SK-N-MC (cell line): Measurements from ENCODE around the gene NSMCE1.

Experiments
- DNase-seq: peaks from one replicate; pipeline ENCODE4 v3.0.0-alpha.2; 2011; ENCODE audit warnings: low read depth, low spot score
- H3K27ac ChIP-seq: fragments of 200-600 bp; sonication (generic); 2 replicates; pipeline ENCODE4 v1.5.1; 2016; ENCODE audit warnings: mixed run types
- H3K36me3 ChIP-seq: fragments of 200-600 bp; sonication (generic); 2 replicates; pipeline ENCODE4 v1.6.1; 2017; ENCODE audit warnings: antibody characterized with exemption, low read length, mixed read lengths; ENCODE audit not compliant: insufficient read depth
- H3K4me3 ChIP-seq: fragments of 200-600 bp; sonication (generic); 2 replicates; pipeline ENCODE4 v1.5.1; 2016
- H3K9ac ChIP-seq: fragments of 200-600 bp; sonication (generic); 2 replicates; pipeline ENCODE4 v1.8.0; 2017; ENCODE audit warnings: mixed run types, mixed read lengths; ENCODE audit not compliant: insufficient read length
- H3K9me3 ChIP-seq: fragments of 200-600 bp; sonication (generic); 2 replicates; pipeline ENCODE4 v1.6.1; 2017; ENCODE audit warnings: low read depth, mild to moderate bottlenecking, antibody characterized with exemption, low read length, moderate library complexity, mixed read lengths
- EZH2 ChIP-seq: fragments of 200-600 bp; sonication (generic); IDR thresholded peaks from one replicate; pipeline ENCODE4 v1.6.1; 2017; ENCODE audit warnings: antibody characterized with exemption
- FOXP2 ChIP-seq: optimal IDR thresholded peaks from 2 replicates; pipeline ENCODE3; 2011; ENCODE audit warnings: mild to moderate bottlenecking, moderate library complexity; ENCODE audit not compliant: insufficient read depth; ENCODE audit errors: extremely low read length, control extremely low read depth
- POLR2AphosphoS5 ChIP-seq: IDR thresholded peaks from 2 replicates; pipeline ENCODE4 v1.6.1; 2012; ENCODE audit warnings: mild to moderate bottlenecking, low read depth, low read length, borderline replicate concordance

Gene NSMCE1

GRCh38 chr16:27313422-27314160 is 45.0 kb upstream of the NSMCE1 start, which contains the start of gene IL4R:
Gene IL4R, plus strand, starts transcription at chr16:27313974. Its CDS starts 26,230 bp downstream, at chr16:27340204.
- no peak for DNase-seq
- Histone ChIP-seq H3K4me3 (peak within 1 kb of the TSS; percentile 71), H3K9me3 (no peaks in the 10 kb centered on the region), H3K9ac (no peak within 1 kb of the TSS), H3K27ac (no peak within 1 kb of the TSS), H3K36me3 (no peaks in the 10 kb centered on the region)
- TF ChIP-seq EZH2 (no peak), POLR2AphosphoS5 (no peak), FOXP2 (no peak)

GRCh38 chr16:27312580-27313421 is 44.2 kb upstream of the NSMCE1 start:
- H3K9me3 ChIP-seq: no peaks in the 10 kb centered on the region
- DNase-seq: no peak
- H3K9ac ChIP-seq: no peak overlapping the region
- TF ChIP-seq EZH2 (no peak), FOXP2 (no peak), POLR2AphosphoS5 (no peak)
- peak overlapping the region; percentile 71 for H3K4me3 ChIP-seq
- no peak overlapping the region for H3K27ac ChIP-seq
- H3K36me3 ChIP-seq: no peaks in the 10 kb centered on the region

- Histone ChIP-seq H3K9ac (no peak overlapping the region), H3K4me3 (no peak overlapping the region), H3K36me3 (no peaks in the 10 kb centered on the region), H3K27ac (no peak overlapping the region), H3K9me3 (no peaks in the 10 kb centered on the region)
- DNase-seq: no peak
- TF ChIP-seq EZH2: no peak
- TF ChIP-seq FOXP2: no peak
- TF ChIP-seq POLR2AphosphoS5: no peak
Observed at GRCh38 chr16:27311897-27312303, 43.3 kb upstream of the NSMCE1 start.

GRCh38 chr16:27311448-27311830 is 42.9 kb upstream of the NSMCE1 start:
- H3K9me3 ChIP-seq: no peaks in the 10 kb centered on the region
- peak; percentile 45 for TF ChIP-seq EZH2
- no peak for TF ChIP-seq FOXP2
- H3K9ac ChIP-seq: no peak overlapping the region
- no peaks in the 10 kb centered on the region for H3K36me3 ChIP-seq
- DNase-seq: no peak
- H3K4me3 ChIP-seq: no peak overlapping the region
- H3K27ac ChIP-seq: no peak overlapping the region

GRCh38 chr16:27310576-27311447 is 42.2 kb upstream of the NSMCE1 start:
- Histone ChIP-seq H3K9me3 (no peaks in the 10 kb centered on the region), H3K9ac (no peak overlapping the region), H3K27ac (no peak overlapping the region), H3K4me3 (no peak overlapping the region), H3K36me3 (no peaks in the 10 kb centered on the region)
- no peak for TF ChIP-seq POLR2AphosphoS5
- no peak for TF ChIP-seq FOXP2
- TF ChIP-seq EZH2: no peak
- DNase-seq: no peak

GRCh38 chr16:27308792-27309191 is 40.2 kb upstream of the NSMCE1 start:
- TF ChIP-seq FOXP2: no peak
- TF ChIP-seq EZH2: no peak
- TF ChIP-seq POLR2AphosphoS5: no peak
- Histone ChIP-seq H3K4me3 (no peak overlapping the region), H3K9me3 (no peaks in the 10 kb centered on the region), H3K36me3 (no peaks in the 10 kb centered on the region), H3K27ac (no peak overlapping the region), H3K9ac (no peak overlapping the region)
- DNase-seq: no peak

- no peak for TF ChIP-seq POLR2AphosphoS5
- TF ChIP-seq FOXP2: no peak
- no peak for TF ChIP-seq EZH2
- Histone ChIP-seq H3K4me3 (no peak overlapping the region), H3K36me3 (no peaks in the 10 kb centered on the region), H3K9me3 (no peaks in the 10 kb centered on the region), H3K27ac (no peak overlapping the region), H3K9ac (no peak overlapping the region)
- no peak for DNase-seq
Observed at GRCh38 chr16:27305839-27306442, 37.4 kb upstream of the NSMCE1 start.
